H9 (cell line): ENCODE data around the gene SLC16A3. TPM values are rescaled to one million over a fixed set of nuclear protein-coding genes. Genes with fewer than 3 reads are reported as not detected.

ENCODE experiments used
- DNase-seq: peaks from one replicate; pipeline ENCODE4 v3.0.0-alpha.2; 2017
- H2AFZ ChIP-seq: one replicate; pipeline ENCODE4 v1.6.1; 2013; ENCODE audit warnings: mild to moderate bottlenecking, low read length, control low read depth, moderate library complexity
- H2AK5ac ChIP-seq: 2 replicates; pipeline ENCODE4 v1.6.1; 2013; ENCODE audit warnings: low read length, control low read depth, mixed read lengths; ENCODE audit not compliant: insufficient read length
- H2BK120ac ChIP-seq: one replicate; pipeline ENCODE4 v1.6.1; 2013; ENCODE audit warnings: low read depth, mild to moderate bottlenecking, low read length, control low read depth, inconsistent platforms; ENCODE audit not compliant: poor library complexity, severe bottlenecking
- H2BK12ac ChIP-seq: 2 replicates; pipeline ENCODE4 v1.6.1; 2013; ENCODE audit warnings: low read length, control low read depth, mixed read lengths, low read depth; ENCODE audit not compliant: insufficient read length
- H2BK15ac ChIP-seq: 2 replicates; pipeline ENCODE4 v1.6.1; 2013; ENCODE audit warnings: low read depth, low read length, control low read depth
- H2BK20ac ChIP-seq: one replicate; pipeline ENCODE4 v1.6.1; 2013; ENCODE audit warnings: low read depth, mild to moderate bottlenecking, low read length, control low read depth, inconsistent platforms; ENCODE audit not compliant: poor library complexity, severe bottlenecking
- H2BK5ac ChIP-seq: 2 replicates; pipeline ENCODE4 v1.6.1; 2013; ENCODE audit warnings: low read length, control low read depth, mixed read lengths; ENCODE audit not compliant: insufficient read length
- H3K14ac ChIP-seq: 2 replicates; pipeline ENCODE4 v1.6.1; 2013; ENCODE audit warnings: low read length, control low read depth; ENCODE audit not compliant: insufficient read depth
- H3K18ac ChIP-seq: 2 replicates; pipeline ENCODE4 v1.6.1; 2013; ENCODE audit warnings: low read depth, mild to moderate bottlenecking, mixed read lengths, low read length, control low read depth; ENCODE audit not compliant: insufficient read length
- H3K23ac ChIP-seq: 2 replicates; pipeline ENCODE4 v1.6.1; 2013; ENCODE audit warnings: low read length, control low read depth, mixed read lengths, low read depth; ENCODE audit not compliant: insufficient read length
- H3K23me2 ChIP-seq: 2 replicates; pipeline ENCODE4 v1.6.1; 2013; ENCODE audit warnings: low read depth, mild to moderate bottlenecking, mixed read lengths, low read length, control low read depth; ENCODE audit not compliant: insufficient read length, poor library complexity, severe bottlenecking
- H3K27ac ChIP-seq: 2 replicates; pipeline ENCODE4 v1.5.1; 2013; ENCODE audit warnings: low read length, control low read depth, mixed read lengths, low read depth; ENCODE audit not compliant: insufficient read length
- H3K27me3 ChIP-seq: 2 replicates; pipeline ENCODE4 v1.6.1; 2013; ENCODE audit warnings: low read length, control low read depth, inconsistent platforms; ENCODE audit not compliant: insufficient read depth
- H3K4ac ChIP-seq: 2 replicates; pipeline ENCODE4 v1.6.1; 2013; ENCODE audit warnings: low read depth, mild to moderate bottlenecking, control low read depth, inconsistent platforms, low read length, moderate library complexity
- H3K4me1 ChIP-seq: 2 replicates; pipeline ENCODE4 v1.6.1; 2013; ENCODE audit warnings: low read length, control low read depth, inconsistent platforms; ENCODE audit not compliant: insufficient read depth
- H3K4me2 ChIP-seq: 2 replicates; pipeline ENCODE4 v1.6.1; 2013; ENCODE audit warnings: low read length, control low read depth, mixed read lengths; ENCODE audit not compliant: insufficient read length, insufficient read depth
- H3K56ac ChIP-seq: 2 replicates; pipeline ENCODE4 v1.6.1; 2013; ENCODE audit warnings: low read depth, mild to moderate bottlenecking, mixed read lengths, low read length, control low read depth; ENCODE audit not compliant: insufficient read length
- H3K79me1 ChIP-seq: 2 replicates; pipeline ENCODE4 v1.6.1; 2013; ENCODE audit warnings: low read depth, mild to moderate bottlenecking, moderate library complexity, low read length, control low read depth, inconsistent platforms; ENCODE audit not compliant: insufficient read depth, poor library complexity, severe bottlenecking
- H3K79me2 ChIP-seq: 2 replicates; pipeline ENCODE4 v1.6.1; 2013; ENCODE audit warnings: low read length, control low read depth, inconsistent platforms; ENCODE audit not compliant: insufficient read depth
- H3K9ac ChIP-seq: 2 replicates; pipeline ENCODE4 v1.6.1; 2013; ENCODE audit warnings: low read length, control low read depth, mixed read lengths; ENCODE audit not compliant: insufficient read length; ENCODE audit errors: extremely low read depth
- H3K9me3 ChIP-seq: one replicate; pipeline ENCODE4 v1.6.1; 2013; ENCODE audit warnings: low read depth, low read length, inconsistent platforms; ENCODE audit not compliant: control insufficient read depth
- H3T11ph ChIP-seq: one replicate; pipeline ENCODE4 v1.6.1; 2013; ENCODE audit warnings: mild to moderate bottlenecking, low read length, control low read depth, inconsistent platforms
- H4K20me1 ChIP-seq: one replicate; pipeline ENCODE4 v1.6.1; 2013; ENCODE audit not compliant: control insufficient read depth, insufficient read length, insufficient read depth
- H4K5ac ChIP-seq: 2 replicates; pipeline ENCODE4 v1.6.1; 2013; ENCODE audit warnings: low read depth, mild to moderate bottlenecking, mixed read lengths, low read length, control low read depth; ENCODE audit not compliant: insufficient read length
- H4K8ac ChIP-seq: replicated peaks from 2 replicates; pipeline ENCODE4 v1.6.1; 2013; ENCODE audit warnings: low read length, control low read depth, mixed read lengths, low read depth; ENCODE audit not compliant: insufficient read length
- H4K91ac ChIP-seq: 2 replicates; pipeline ENCODE4 v1.6.1; 2013; ENCODE audit warnings: low read depth, mild to moderate bottlenecking, moderate library complexity, mixed read lengths, low read length, control low read depth; ENCODE audit not compliant: insufficient read length
- H3K27ac Mint-ChIP-seq, 3 experiments: 2 replicates in 2 of 3; 3 replicates in 1 of 3; pipeline ENCODE4 v1.8.0; 2020 to 2021; ENCODE audit warnings: mixed read lengths in 3 of 3, mild to moderate bottlenecking in 1 of 3, moderate library complexity in 1 of 3
- H3K27me3 Mint-ChIP-seq: 2 replicates; pipeline ENCODE4 v1.8.0; 2021; ENCODE audit warnings: low read depth, mild to moderate bottlenecking, moderate library complexity, mixed read lengths
- H3K36me3 Mint-ChIP-seq, 3 experiments: 2 replicates in 2 of 3; 3 replicates in 1 of 3; pipeline ENCODE4 v1.8.0; 2020 to 2021; ENCODE audit warnings: low read depth in 3 of 3, mixed read lengths in 3 of 3; ENCODE audit not compliant: insufficient read depth in 1 of 3
- H3K4me1 Mint-ChIP-seq, 2 experiments: 2 replicates each; pipeline ENCODE4 v1.8.0; 2020; ENCODE audit warnings: mixed read lengths in 2 of 2
- H3K4me3 Mint-ChIP-seq, 2 experiments: 2 replicates in 1 of 2; 3 replicates in 1 of 2; pipeline ENCODE4 v1.8.0; 2020 to 2021; ENCODE audit warnings: mild to moderate bottlenecking in 2 of 2, mixed read lengths in 2 of 2, moderate library complexity in 1 of 2
- H3K9me3 Mint-ChIP-seq, 2 experiments: 2 replicates in 1 of 2; 3 replicates in 1 of 2; pipeline ENCODE4 v1.8.0; 2020; ENCODE audit warnings: mild to moderate bottlenecking in 2 of 2, mixed read lengths in 2 of 2, moderate library complexity in 1 of 2
- CTCF ChIP-seq: fragments of 200-600 bp; sonication (generic); conservative IDR thresholded peaks from 3 replicates; pipeline ENCODE4 v1.8.0; 2021; ENCODE audit warnings: antibody characterized with exemption, mild to moderate bottlenecking
- WGBS: extraction: QIAGEN DNeasy Blood & Tissue Kit; methylation state at CpG from one replicate; pipeline ENCODE4 v1.1.7; 2013; ENCODE audit warnings: missing lambda C conversion rate, low lambda C conversion rate, mixed read lengths; ENCODE audit not compliant: insufficient read length; ENCODE audit errors: extremely low coverage; 5-methylcytosine and 5-hydroxymethylcytosine counted together
- total RNA-seq: library from RNA; stranded (reverse); gene quantifications from 2 replicates; pipeline ENCODE4 v1.2.1, GENCODE V29; 2021

The SLC16A3 gene
- total RNA-seq, 1 experiment from 2014 or later, result 28.4 TPM

- peaks cover 16% of the 10 kb centered on the region for H3K27me3 Mint-ChIP-seq
- H2BK120ac ChIP-seq, result no peak overlapping the region
- no peak overlapping the region for H3K18ac ChIP-seq
- H2BK12ac ChIP-seq, result no peak overlapping the region
- H4K8ac ChIP-seq, result no peak overlapping the region
- peaks cover 31 to 48% of the 10 kb centered on the region in 2 experiments for H3K4me1 Mint-ChIP-seq
- H3K23me2 ChIP-seq, result no peaks in the 10 kb centered on the region
- peaks cover 4% of the 10 kb centered on the region for H3K79me1 ChIP-seq
- H3K4ac ChIP-seq, result no peak overlapping the region
- peak overlapping the region; percentile 1 for H3K9ac ChIP-seq
- no peak overlapping the region for H2BK20ac ChIP-seq
- no peaks in the 10 kb centered on the region for H3K4me1 ChIP-seq
- no peak overlapping the region for H4K5ac ChIP-seq
- peak overlapping the region; percentile 84 to 87 for H3K4me3 Mint-ChIP-seq
- H3K79me2 ChIP-seq, result peaks cover 57% of the 10 kb centered on the region
- H3K27ac Mint-ChIP-seq, result no peak overlapping the region
- H3K23ac ChIP-seq, result no peak overlapping the region
- no peak overlapping the region for H3K4me2 ChIP-seq
- peaks cover 40 to 57% (median 54%) of the 10 kb centered on the region in 3 experiments; a peak in 6 of 7 replicates for H3K36me3 Mint-ChIP-seq
- no peak overlapping the region for H2BK15ac ChIP-seq
- H3T11ph ChIP-seq, result no peak overlapping the region
- no peak for TF ChIP-seq CTCF
- no peak overlapping the region for H3K56ac ChIP-seq
- H3K27me3 ChIP-seq, result no peaks in the 10 kb centered on the region
- no peak overlapping the region for H2BK5ac ChIP-seq
- no peak for DNase-seq
- H4K20me1 ChIP-seq, result no peaks in the 10 kb centered on the region
- H3K27ac ChIP-seq, result no peak overlapping the region
- no CpG with 5 or more reads among the region's 6 CpGs for WGBS
- no peak overlapping the region for H2AK5ac ChIP-seq
- H4K91ac ChIP-seq, result no peak overlapping the region
- H3K9me3 ChIP-seq, result no peaks in the 10 kb centered on the region
- no peak overlapping the region for H3K14ac ChIP-seq
- no peak overlapping the region for H2AFZ ChIP-seq
- H3K9me3 Mint-ChIP-seq, result no peaks in the 10 kb centered on the region
Observed at GRCh38 chr17:82271401-82271800, 42.6 kb downstream of the SLC16A3 start.
